HEK293 (cell line): ENCODE data around the gene NCOA6.
"Not testable (repeated sequence)": the region's sequence is repeated elsewhere in the genome, so short reads cannot be mapped to it uniquely, and the experiment has no call there.

Source experiments
- CTCF ChIP-seq: fragments of 450-650 bp; formaldehyde crosslinking; IDR thresholded peaks from 2 replicates; pipeline ENCODE4 v1.5.1; 2016; ENCODE audit warnings: missing biosample characterization, missing genetic modification characterization
- ZBTB49 ChIP-seq: fragments of 450-650 bp; formaldehyde crosslinking; IDR thresholded peaks from 2 replicates; pipeline ENCODE4 v1.5.1; 2016; ENCODE audit warnings: missing biosample characterization, missing genetic modification characterization, low read depth
- ZNF121 ChIP-seq: fragments of 450-650 bp; formaldehyde crosslinking; IDR thresholded peaks from 2 replicates; pipeline ENCODE4 v1.5.1; 2016; ENCODE audit warnings: missing biosample characterization, missing genetic modification characterization
- ZNF133 ChIP-seq: fragments of 450-650 bp; formaldehyde crosslinking; IDR thresholded peaks from 2 replicates; pipeline ENCODE4 v1.5.1; 2016; ENCODE audit warnings: missing biosample characterization, missing genetic modification characterization
- ZNF146 ChIP-seq: fragments of 450-650 bp; formaldehyde crosslinking; IDR thresholded peaks from 2 replicates; pipeline ENCODE4 v1.5.1; 2016; ENCODE audit warnings: missing biosample characterization, missing genetic modification characterization
- ZNF24 ChIP-seq: fragments of 450-650 bp; formaldehyde crosslinking; IDR thresholded peaks from 2 replicates; pipeline ENCODE4 v1.5.1; 2016; ENCODE audit warnings: missing biosample characterization, missing genetic modification characterization
- ZNF280D ChIP-seq: fragments of 450-650 bp; formaldehyde crosslinking; IDR thresholded peaks from 2 replicates; pipeline ENCODE4 v1.5.1; 2016; ENCODE audit warnings: missing biosample characterization, missing genetic modification characterization
- ZNF423 ChIP-seq: fragments of 450-650 bp; formaldehyde crosslinking; IDR thresholded peaks from 2 replicates; pipeline ENCODE4 v1.5.1; 2016; ENCODE audit warnings: missing biosample characterization, missing genetic modification characterization
- ZNF530 ChIP-seq: fragments of 450-650 bp; formaldehyde crosslinking; IDR thresholded peaks from 2 replicates; pipeline ENCODE4 v1.5.1; 2016; ENCODE audit warnings: low read depth, missing biosample characterization, missing genetic modification characterization
- ZSCAN23 ChIP-seq: fragments of 450-650 bp; formaldehyde crosslinking; IDR thresholded peaks from 2 replicates; pipeline ENCODE4 v1.5.1; 2016; ENCODE audit warnings: missing biosample characterization, missing genetic modification characterization

- TF ChIP-seq CTCF (tag by site-specific recombination); ZNF423 (tag by site-specific recombination); ZNF133; ZNF24; ZBTB49; ZSCAN23; ZNF121 (tag by site-specific recombination); ZNF530 (tag by site-specific recombination); ZNF280D (tag by site-specific recombination); ZNF146 (tag by site-specific recombination): not testable (repeated sequence)
These were observed 106.0 kb downstream of the NCOA6 start for GRCh38 chr20:34719242-34720017.
